Measurements from ENCODE around the gene SAG. TPM values are rescaled to one million over a fixed set of nuclear protein-coding genes. Genes with fewer than 3 reads are reported as not detected.

SAG gene
- total and polyA plus RNA-seq, 2 of the 13 experiments (the other 11 are each of a cell fraction or from before 2014, with no cell fraction given) = not detected

GRCh38 chr2:233341296-233341695, 33.7 kb downstream of the SAG start:
- ATAC-seq (no peak), DNase-seq (ENCODE audit: low spot score) (no peak), FAIRE-seq (no peak)
- H2AFZ ChIP-seq (ENCODE audit: low read length) = no peak overlapping the region
- no peak overlapping the region for H3K27ac ChIP-seq (ENCODE audit: extremely low read length, insufficient read depth, low read length)
- in situ Hi-C loops (cut with HindIII; ENCODE audit: extremely low pct_ligation_motif_present, low pct_unique_long_range_greater_than_20kb) = no loop called here
- no peaks in the 10 kb centered on the region for H3K9me3 ChIP-seq (ENCODE audit: low read length)
- 94% methylated on average over 3 of the region's 3 CpGs for WGBS (ENCODE audit: low lambda C conversion rate)
- no peaks in the 10 kb centered on the region for H4K20me1 ChIP-seq (ENCODE audit: insufficient read depth, low read length)
- POLR2A ChIA-PET = no interaction called here
- no peak overlapping the region for H3K4me3 ChIP-seq (replicated peaks in 1 of 3; ENCODE audit: insufficient read depth in 1 of 3, low read depth in 2 of 3, low read length in 3 of 3)
- no peaks in the 10 kb centered on the region for H3K79me2 ChIP-seq (ENCODE audit: insufficient read depth, low read length)
- H3K4me2 ChIP-seq (ENCODE audit: low read depth, low read length) = no peak overlapping the region
- no peaks in the 10 kb centered on the region for H3K36me3 ChIP-seq (replicated peaks in 1 of 2; ENCODE audit: control insufficient read depth in 1 of 2, insufficient read depth in 2 of 2, low read length in 2 of 2)
- CTCF ChIA-PET (ENCODE audit: low intra/inter-chr PET ratio, low total read pairs) = no interaction called here
- intact Hi-C loops (cut with micrococcal nuclease; ENCODE audit: unreplicated experiment) = no loop called here
- H3K9ac ChIP-seq (ENCODE audit: insufficient read depth, low read depth, low read length) = no peak overlapping the region
- peaks cover 57% of the 10 kb centered on the region for H3K4me1 ChIP-seq (ENCODE audit: insufficient read depth, low read length)
- peaks cover 0 to 4% of the 10 kb centered on the region in 2 experiments; a peak in 2 of 5 replicates for H3K27me3 ChIP-seq (ENCODE audit: control insufficient read depth in 1 of 2, insufficient read depth in 2 of 2, low read length in 2 of 2)
- no TSS peak for BruUV-seq (replicated peaks)
- TF ChIP-seq ZBTB7A (CRISPR knock-in tag; IDR thresholded peaks at IDR 0.05) (no peak), ZNF124 (CRISPR knock-in tag; IDR thresholded peaks at IDR 0.05) (no peak), U2AF2 (IDR thresholded peaks at IDR 0.05; ENCODE audit: low read depth, low read length) (no peak), GPBP1L1 (CRISPR knock-in tag; IDR thresholded peaks at IDR 0.05) (no peak), ZNF552 (CRISPR knock-in tag; IDR thresholded peaks at IDR 0.05; ENCODE audit: borderline replicate concordance) (no peak), ZBTB21 (CRISPR knock-in tag; IDR thresholded peaks at IDR 0.05) (no peak), ZBTB39 (CRISPR knock-in tag; IDR thresholded peaks at IDR 0.05) (no peak), ZNF280B (CRISPR knock-in tag; IDR thresholded peaks at IDR 0.05; ENCODE audit: borderline replicate concordance) (no peak), PLSCR1 (CRISPR knock-in tag; IDR thresholded peaks at IDR 0.05; ENCODE audit: borderline replicate concordance) (no peak), SMARCE1 (IDR thresholded peaks at IDR 0.05; ENCODE audit: borderline replicate concordance) (no peak), ZNF773 (CRISPR knock-in tag; IDR thresholded peaks at IDR 0.05; ENCODE audit: borderline replicate concordance) (no peak), AKNA (CRISPR knock-in tag; IDR thresholded peaks at IDR 0.05; ENCODE audit: borderline replicate concordance) (no peak), ZNF768 (CRISPR knock-in tag; IDR thresholded peaks at IDR 0.05) (no peak), ZNF263 (CRISPR knock-in tag; IDR thresholded peaks at IDR 0.05) (no peak), GLI4 (CRISPR knock-in tag; IDR thresholded peaks at IDR 0.05; ENCODE audit: borderline replicate concordance) (no peak)
